SW 1271 (cell line): ENCODE results near the gene MADD.

Source experiments
- DNase-seq, 2 experiments: peaks; one replicate each; lab custom pipeline; 2025; lab: John Stamatoyannopoulos, UW

The MADD gene

GRCh38 chr11:47251751-47252150, 18.2 kb upstream of the MADD start:
- DNase-seq: no peak

- no peak for DNase-seq
Observed at GRCh38 chr11:47253660-47254059, 16.3 kb upstream of the MADD start.

- no peak for DNase-seq
Observed at GRCh38 chr11:47254386-47254785, 15.5 kb upstream of the MADD start.

- no peak for DNase-seq
Observed at GRCh38 chr11:47256374-47256773, 13.6 kb upstream of the MADD start.

GRCh38 chr11:47257177-47257516, 12.8 kb upstream of the MADD start:
- DNase-seq: no peak

GRCh38 chr11:47257517-47258316, 12.2 kb upstream of the MADD start, which contains the start of gene NR1H3:
TSS of gene NR1H3 (plus strand) at chr11:47257996. CDS start at chr11:47259217, 1,221 bp downstream.
- DNase-seq: no peak

GRCh38 chr11:47258317-47258902, 11.5 kb upstream of the MADD start:
- no peak for DNase-seq

GRCh38 chr11:47259232-47259977, 10.5 kb upstream of the MADD start:
- DNase-seq: peak in 1 of 2 experiments; percentile 17

GRCh38 chr11:47260366-47260765, 9.6 kb upstream of the MADD start:
- no peak for DNase-seq

- no peak for DNase-seq
Observed at GRCh38 chr11:47261291-47261800, 8.6 kb upstream of the MADD start.

GRCh38 chr11:47264119-47264518, 5.8 kb upstream of the MADD start:
- DNase-seq: no peak

GRCh38 chr11:47264521-47264920, 5.4 kb upstream of the MADD start:
- no peak for DNase-seq

GRCh38 chr11:47267876-47268275, 2.1 kb upstream of the MADD start:
- DNase-seq: no peak

GRCh38 chr11:47268448-47269001, 1.4 kb upstream of the MADD start:
- no peak for DNase-seq

GRCh38 chr11:47269002-47269828, 718 bp upstream of the MADD start:
- DNase-seq: peak; percentile 65 to 84

GRCh38 chr11:47270331-47271271, 668 bp downstream of the MADD start:
- peak in 1 of 2 experiments; percentile 28 for DNase-seq

GRCh38 chr11:47271328-47271727, 1.4 kb downstream of the MADD start:
- DNase-seq: no peak

GRCh38 chr11:47271961-47272661, 2.2 kb downstream of the MADD start:
- DNase-seq: no peak

GRCh38 chr11:47272706-47273105, 2.8 kb downstream of the MADD start:
- DNase-seq: no peak
